Right atrium auricular region (tissue), 2 donors: ENCODE data around the gene SRMS. TPM values are rescaled to one million over a fixed set of nuclear protein-coding genes. Genes with fewer than 3 reads are reported as not detected.

ENCODE experiments used
- DNase-seq: peaks from one replicate; pipeline ENCODE4 v3.0.0-alpha.2; 2019; ENCODE audit warnings: low spot score
- H3K27ac ChIP-seq, 2 donors: fragments of 200-600 bp; sonication (generic); 1 replicate in 1 of 2; 2 replicates in 1 of 2; pipeline ENCODE4 v1.5.1; 2016 to 2019
- H3K27me3 ChIP-seq, 2 donors: fragments of 200-600 bp; sonication (generic); one replicate each; pipeline versions ENCODE4 v1.5.1 to v1.6.0; 2017 to 2019
- H3K36me3 ChIP-seq: fragments of 200-600 bp; sonication (generic); one replicate; pipeline ENCODE4 v1.5.1; 2016
- H3K4me1 ChIP-seq, 2 donors: fragments of 200-600 bp; sonication (generic); one replicate each; pipeline versions ENCODE4 v1.5.1 to v1.6.0; 2017 to 2019
- H3K4me3 ChIP-seq, 2 donors: fragments of 200-600 bp; sonication (generic); 1 replicate in 1 of 2; 2 replicates in 1 of 2; pipeline ENCODE4 v1.5.1; 2017 to 2019; ENCODE audit warnings: mild to moderate bottlenecking in 1 of 2, moderate library complexity in 1 of 2
- H3K9me3 ChIP-seq, 2 donors: fragments of 200-600 bp; sonication (generic); one replicate each; pipeline ENCODE4 v1.5.1; 2019
- total RNA-seq, 2 donors: library from RNA; depleted of rRNA; stranded (reverse); fragments of >200 nt; gene quantifications; one replicate each; pipeline ENCODE4 v1.1.0, GENCODE V29; 2016
- TF ChIP-seq, protein P1 (sequence below), 2 donors: fragments of 200-600 bp; sonication (generic); IDR thresholded peaks; one replicate each; pipeline ENCODE4 v1.5.1; 2019; ENCODE audit warnings: antibody characterized with exemption in 2 of 2

The SRMS gene
- total RNA-seq, 2 donors from 2014 or later = not detected

DNA sequence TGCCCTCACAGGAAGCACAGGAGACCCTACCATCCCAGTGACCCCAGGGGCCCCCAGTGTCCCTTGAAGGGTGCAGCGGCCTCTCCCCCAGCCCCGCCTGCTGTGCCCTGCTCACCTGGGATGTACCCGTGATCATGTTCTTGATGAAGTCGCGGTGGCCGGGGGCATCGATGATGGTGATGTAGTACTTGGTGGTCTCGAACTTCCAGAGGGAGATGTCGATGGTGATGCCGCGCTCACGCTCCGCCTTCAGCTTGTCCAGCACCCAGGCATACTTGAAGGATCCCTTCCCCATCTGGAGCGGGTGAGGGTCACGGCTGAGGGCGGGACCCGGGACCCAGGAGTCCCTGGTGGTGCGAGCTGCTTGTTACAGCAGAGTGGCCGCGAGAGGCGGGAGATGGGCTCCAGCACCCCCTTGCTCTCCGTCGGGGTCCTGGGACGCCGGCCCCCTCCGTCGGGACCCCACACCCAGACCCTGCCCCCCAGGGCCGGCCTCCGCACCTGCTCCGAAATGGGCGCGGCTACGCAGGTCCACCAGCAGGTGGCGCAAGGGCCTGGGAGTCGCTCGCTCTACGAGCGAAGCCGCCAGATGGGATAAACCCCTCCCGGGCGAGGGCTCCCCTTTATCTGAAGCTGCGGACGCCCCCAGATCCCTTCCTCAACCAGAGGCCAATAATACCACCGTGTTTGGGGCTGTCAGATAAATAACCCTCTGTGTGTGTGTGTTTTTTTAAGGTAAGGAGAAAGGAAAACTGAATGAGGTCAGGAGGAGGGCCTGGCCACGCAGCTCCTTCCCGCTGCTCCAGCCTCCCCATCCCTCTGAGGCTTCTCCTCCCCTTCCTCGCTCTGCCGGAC, 51.6 kb downstream of the SRMS start:
- peaks cover 0 to 13% of the 10 kb centered on the region in 2 donors for H3K27me3 ChIP-seq
- peaks cover 0 to 48% of the 10 kb centered on the region in 2 donors for H3K4me1 ChIP-seq
- TF ChIP-seq, protein P1, sequence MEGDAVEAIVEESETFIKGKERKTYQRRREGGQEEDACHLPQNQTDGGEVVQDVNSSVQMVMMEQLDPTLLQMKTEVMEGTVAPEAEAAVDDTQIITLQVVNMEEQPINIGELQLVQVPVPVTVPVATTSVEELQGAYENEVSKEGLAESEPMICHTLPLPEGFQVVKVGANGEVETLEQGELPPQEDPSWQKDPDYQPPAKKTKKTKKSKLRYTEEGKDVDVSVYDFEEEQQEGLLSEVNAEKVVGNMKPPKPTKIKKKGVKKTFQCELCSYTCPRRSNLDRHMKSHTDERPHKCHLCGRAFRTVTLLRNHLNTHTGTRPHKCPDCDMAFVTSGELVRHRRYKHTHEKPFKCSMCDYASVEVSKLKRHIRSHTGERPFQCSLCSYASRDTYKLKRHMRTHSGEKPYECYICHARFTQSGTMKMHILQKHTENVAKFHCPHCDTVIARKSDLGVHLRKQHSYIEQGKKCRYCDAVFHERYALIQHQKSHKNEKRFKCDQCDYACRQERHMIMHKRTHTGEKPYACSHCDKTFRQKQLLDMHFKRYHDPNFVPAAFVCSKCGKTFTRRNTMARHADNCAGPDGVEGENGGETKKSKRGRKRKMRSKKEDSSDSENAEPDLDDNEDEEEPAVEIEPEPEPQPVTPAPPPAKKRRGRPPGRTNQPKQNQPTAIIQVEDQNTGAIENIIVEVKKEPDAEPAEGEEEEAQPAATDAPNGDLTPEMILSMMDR (IDR thresholded peaks at IDR 0.05) = peak; percentile 88 to 99
- H3K9me3 ChIP-seq = no peaks in the 10 kb centered on the region
- no peak for DNase-seq
- H3K27ac ChIP-seq = peak overlapping the region; percentile 92 to 97
- peak overlapping the region; percentile 56 to 60 for H3K4me3 ChIP-seq
- peaks cover 40% of the 10 kb centered on the region for H3K36me3 ChIP-seq

DNA sequence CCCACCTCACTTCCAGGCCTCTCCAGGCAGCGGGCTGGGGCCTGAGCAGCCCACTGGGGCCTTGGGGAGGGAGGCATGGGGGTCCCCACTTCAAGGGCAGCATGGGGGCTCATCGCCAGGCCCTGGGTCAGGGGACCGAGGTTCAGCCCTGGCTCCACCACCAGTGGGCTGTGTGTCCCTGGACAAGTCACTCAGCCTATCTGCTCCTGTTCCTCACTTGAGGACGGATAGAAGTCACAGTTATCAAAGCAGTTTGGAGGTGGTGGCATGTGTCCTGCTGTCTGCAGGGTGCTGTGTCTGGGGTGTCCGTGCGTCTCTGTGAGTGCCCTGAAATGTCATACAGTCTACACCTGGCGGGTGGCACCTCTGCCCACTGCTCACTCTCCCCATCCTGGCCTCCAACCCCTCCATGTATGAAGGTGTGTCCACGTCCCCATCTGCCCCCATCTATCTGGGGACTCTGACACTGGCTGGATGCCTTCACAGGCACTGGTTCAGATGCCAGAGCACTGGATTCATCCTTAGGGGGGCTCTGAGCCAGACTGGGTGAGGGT, 52.3 kb downstream of the SRMS start:
- Histone ChIP-seq H3K27me3 (peaks cover 0 to 13% of the 10 kb centered on the region in 2 donors), H3K27ac (no peak overlapping the region)
- TF ChIP-seq, protein P1 (IDR thresholded peaks at IDR 0.05) = no peak

DNA sequence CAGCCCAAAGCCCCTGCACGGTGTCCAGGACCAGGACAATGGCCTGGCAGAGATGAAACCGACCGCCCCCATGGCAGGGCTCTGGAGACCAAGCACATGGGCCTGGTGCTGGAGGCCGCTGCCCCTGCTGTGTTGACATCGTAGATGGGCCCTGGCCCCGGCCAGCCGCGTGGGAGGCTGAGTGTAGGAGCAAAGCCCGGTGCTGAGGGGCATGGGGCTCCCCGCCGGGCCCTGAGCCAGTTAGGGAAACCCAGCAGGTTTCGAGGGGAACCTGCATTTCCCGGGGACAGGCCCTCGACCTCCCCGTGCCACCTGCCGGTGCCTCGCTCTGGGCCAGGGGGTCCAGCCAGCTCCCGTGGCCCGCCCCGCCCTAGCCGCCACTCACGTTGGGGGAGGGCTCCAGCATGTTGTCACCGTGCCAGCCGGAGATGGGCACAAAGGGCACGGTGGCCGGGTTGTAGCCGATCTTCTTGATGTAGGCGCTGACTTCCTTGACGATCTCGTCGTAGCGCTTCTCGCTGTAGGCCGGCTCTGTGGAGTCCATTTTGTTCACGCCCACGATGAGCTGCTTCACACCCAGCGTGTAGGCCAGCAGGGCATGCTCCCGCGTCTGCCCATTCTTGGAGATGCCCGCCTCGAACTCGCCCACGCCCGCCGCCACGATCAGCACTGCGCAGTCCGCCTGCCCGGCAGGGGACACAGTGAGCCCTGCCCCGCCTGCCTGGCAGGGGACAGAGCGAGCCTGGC, 53.0 kb downstream of the SRMS start:
- H3K4me1 ChIP-seq = peaks cover 0 to 35% of the 10 kb centered on the region in 2 donors
- no peak overlapping the region for H3K27ac ChIP-seq
- no peaks in the 10 kb centered on the region for H3K9me3 ChIP-seq
- peaks cover 53% of the 10 kb centered on the region for H3K36me3 ChIP-seq
- DNase-seq = no peak
- TF ChIP-seq, protein P1 (IDR thresholded peaks at IDR 0.05) = no peak
- H3K27me3 ChIP-seq = peaks cover 0 to 8% of the 10 kb centered on the region in 2 donors
- H3K4me3 ChIP-seq = no peak overlapping the region

More for the DNA sequence above, 52.3 kb downstream of the SRMS start:
- DNase-seq = no peak
- H3K36me3 ChIP-seq = peaks cover 47% of the 10 kb centered on the region
- H3K4me3 ChIP-seq = no peak overlapping the region
- H3K9me3 ChIP-seq = no peaks in the 10 kb centered on the region
- peaks cover 0 to 42% of the 10 kb centered on the region in 2 donors for H3K4me1 ChIP-seq

DNA sequence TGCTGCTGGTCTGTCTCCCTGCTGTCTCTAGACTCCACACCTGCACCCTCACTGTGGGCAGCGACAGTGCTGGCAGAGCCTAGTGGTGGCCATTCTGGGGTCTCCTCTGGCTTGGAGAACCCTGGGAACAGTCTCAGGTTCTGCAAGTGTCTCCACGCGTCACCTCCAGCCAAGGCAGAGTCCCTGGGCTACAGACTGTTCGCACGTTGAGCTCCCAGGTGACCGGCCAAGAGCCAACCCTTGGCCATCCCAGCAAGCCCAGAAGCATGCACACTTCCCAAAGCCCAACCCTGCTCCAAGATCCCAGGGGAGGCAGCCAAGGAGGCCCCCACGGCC, 53.5 kb downstream of the SRMS start:
- Histone ChIP-seq H3K27me3 (peaks cover 0 to 8% of the 10 kb centered on the region in 2 donors), H3K36me3 (peaks cover 55% of the 10 kb centered on the region), H3K27ac (no peak overlapping the region), H3K9me3 (no peaks in the 10 kb centered on the region), H3K4me1 (peaks cover 0 to 30% of the 10 kb centered on the region in 2 donors), H3K4me3 (no peak overlapping the region)
- DNase-seq = no peak
- TF ChIP-seq, protein P1 (IDR thresholded peaks at IDR 0.05) = no peak

DNA sequence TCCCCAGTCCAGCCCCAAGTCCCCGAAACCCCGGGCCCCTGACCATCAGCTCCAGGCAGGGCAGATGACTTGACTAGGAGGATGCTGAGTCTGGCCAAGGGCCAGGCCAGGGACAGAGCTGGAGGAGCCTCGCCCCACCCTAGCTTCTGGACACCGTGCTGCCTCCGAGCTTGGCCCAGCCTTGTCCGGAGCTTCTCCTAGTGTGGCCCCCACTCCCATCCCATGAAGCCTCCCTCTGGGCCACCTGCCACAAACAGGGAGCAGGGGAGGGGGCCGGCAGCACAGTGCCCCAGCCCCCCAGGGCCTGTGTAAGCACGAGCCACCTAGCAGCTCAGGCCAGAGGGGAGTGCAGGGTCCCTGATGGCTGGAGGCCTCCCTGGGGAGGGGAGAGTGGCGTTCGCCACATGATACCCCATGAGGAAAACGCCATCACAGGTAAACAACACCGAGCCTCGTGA, 54.0 kb downstream of the SRMS start:
- Histone ChIP-seq H3K9me3 (no peaks in the 10 kb centered on the region), H3K4me3 (no peak overlapping the region), H3K36me3 (peaks cover 55% of the 10 kb centered on the region), H3K4me1 (peaks cover 0 to 34% of the 10 kb centered on the region in 2 donors), H3K27me3 (peaks cover 0 to 8% of the 10 kb centered on the region in 2 donors), H3K27ac (no peak overlapping the region)
- DNase-seq = no peak
- TF ChIP-seq, protein P1 (IDR thresholded peaks at IDR 0.05) = no peak
